ENCODE results near the gene PHKG1. TPM values are rescaled to one million over a fixed set of nuclear protein-coding genes. Genes with fewer than 3 reads are reported as not detected.
"Not testable (repeated sequence)": the region's sequence is repeated elsewhere in the genome, so short reads cannot be mapped to it uniquely, and the experiment has no call there.

The PHKG1 gene
- polyA plus RNA-seq, 1 donor (not counting 4 experiments of a cell fraction or from before 2014, with no cell fraction given): 0.25 TPM

- peak within 1 kb of the TSS; percentile 89 to 99 (median 95) for H3K4me3 ChIP-seq (ENCODE audit: control insufficient read depth in 2 of 3, extremely low read depth in 1 of 3, insufficient read depth in 2 of 3, low read depth in 1 of 3, low read length in 3 of 3)
- H3K4me2 ChIP-seq (ENCODE audit: control insufficient read depth, extremely low read depth, insufficient read depth, low read depth, low read length): peak within 1 kb of the TSS; percentile 91
- no peaks in the 10 kb centered on the region for H4K20me1 ChIP-seq (ENCODE audit: control insufficient read depth, extremely low read depth, insufficient read depth, low read length)
- DNase-seq (ENCODE audit: low read depth, low spot score) (peak; percentile 89), FAIRE-seq (peak; percentile 84)
- peaks cover 6% of the 10 kb centered on the region for H3K4me1 ChIP-seq (ENCODE audit: control insufficient read depth, extremely low read depth, insufficient read depth, low read length)
- peaks cover 27% of the 10 kb centered on the region for H3K79me2 ChIP-seq (ENCODE audit: control insufficient read depth, insufficient read depth, low read length)
- no peaks in the 10 kb centered on the region for H3K9me1 ChIP-seq (ENCODE audit: control insufficient read depth, extremely low read depth, insufficient read depth, low read length)
- TF ChIP-seq EZH2 (IDR thresholded peaks at IDR 0.05; ENCODE audit: low read length) (no peak), CTCF (optimal IDR thresholded peaks at IDR 0.05 in 1 of 3, IDR thresholded peaks at IDR 0.05 in 1 of 3, conservative IDR thresholded peaks at IDR 0.05 in 1 of 3; ENCODE audit: extremely low read depth in 1 of 3, insufficient read depth in 2 of 3, low read length in 3 of 3) (no peak)
- peak within 1 kb of the TSS; percentile 79 for H2AFZ ChIP-seq (ENCODE audit: control insufficient read depth, low read length)
- dilution Hi-C loops (cut with MboI; ENCODE audit: extremely low pct_ligation_motif_present, low sequenced_read_pairs): no loop called here
- H3K9me3 ChIP-seq (ENCODE audit: control insufficient read depth, low read depth, low read length): no peaks in the 10 kb centered on the region
- H3K36me3 ChIP-seq (ENCODE audit: control insufficient read depth in 2 of 2, extremely low read depth in 1 of 2, insufficient read depth in 2 of 2, low read length in 2 of 2): peaks cover 8 to 11% of the 10 kb centered on the region in 2 experiments
- H3K27ac ChIP-seq (ENCODE audit: control insufficient read depth, insufficient read depth, low read length): peak within 1 kb of the TSS; percentile 99
- H3K9ac ChIP-seq (ENCODE audit: control insufficient read depth, extremely low read depth, insufficient read depth, low read length): peak within 1 kb of the TSS; percentile 99
- H3K27me3 ChIP-seq (ENCODE audit: control insufficient read depth, extremely low read depth, insufficient read depth, low read length): no peaks in the 10 kb centered on the region
These were observed 13.6 kb upstream of the PHKG1 start, which contains the start of gene CHCHD2 for GRCh38 chr7:56106108-56107073. Gene CHCHD2 (minus strand): TSS chr7:56106476. CDS start chr7:56106413, 63 bp downstream.

- Histone ChIP-seq H3K4me2 (ENCODE audit: control insufficient read depth, extremely low read depth, insufficient read depth, low read depth, low read length) (peak overlapping the region; percentile 91), H3K4me3 (ENCODE audit: control insufficient read depth in 2 of 3, extremely low read depth in 1 of 3, insufficient read depth in 2 of 3, low read depth in 1 of 3, low read length in 3 of 3) (peak overlapping the region; percentile 89 to 99 (median 95)), H3K27me3 (ENCODE audit: control insufficient read depth, extremely low read depth, insufficient read depth, low read length) (no peaks in the 10 kb centered on the region), H3K4me1 (ENCODE audit: control insufficient read depth, extremely low read depth, insufficient read depth, low read length) (peaks cover 6% of the 10 kb centered on the region), H3K27ac (ENCODE audit: control insufficient read depth, insufficient read depth, low read length) (peak overlapping the region; percentile 99), H3K36me3 (ENCODE audit: control insufficient read depth in 2 of 2, extremely low read depth in 1 of 2, insufficient read depth in 2 of 2, low read length in 2 of 2) (peaks cover 16 to 18% of the 10 kb centered on the region in 2 experiments), H2AFZ (ENCODE audit: control insufficient read depth, low read length) (no peak overlapping the region), H4K20me1 (ENCODE audit: control insufficient read depth, extremely low read depth, insufficient read depth, low read length) (no peaks in the 10 kb centered on the region), H3K9ac (ENCODE audit: control insufficient read depth, extremely low read depth, insufficient read depth, low read length) (peak overlapping the region; percentile 99), H3K79me2 (ENCODE audit: control insufficient read depth, insufficient read depth, low read length) (peaks cover 27% of the 10 kb centered on the region), H3K9me1 (ENCODE audit: control insufficient read depth, extremely low read depth, insufficient read depth, low read length) (no peaks in the 10 kb centered on the region), H3K9me3 (ENCODE audit: control insufficient read depth, low read depth, low read length) (no peaks in the 10 kb centered on the region)
- dilution Hi-C loops (cut with MboI; ENCODE audit: extremely low pct_ligation_motif_present, low sequenced_read_pairs): no loop called here
- TF ChIP-seq EZH2 (IDR thresholded peaks at IDR 0.05; ENCODE audit: low read length): no peak
- no peak for TF ChIP-seq CTCF (optimal IDR thresholded peaks at IDR 0.05 in 1 of 3, IDR thresholded peaks at IDR 0.05 in 1 of 3, conservative IDR thresholded peaks at IDR 0.05 in 1 of 3; ENCODE audit: extremely low read depth in 1 of 3, insufficient read depth in 2 of 3, low read length in 3 of 3)
- no peak for FAIRE-seq
- DNase-seq (ENCODE audit: low read depth, low spot score): peak; percentile 40
These were observed 12.8 kb upstream of the PHKG1 start for GRCh38 chr7:56105508-56105907.

GRCh38 chr7:56104138-56104537 lies 11.4 kb upstream of the PHKG1 start:
- H4K20me1 ChIP-seq (ENCODE audit: control insufficient read depth, extremely low read depth, insufficient read depth, low read length); DNase-seq (ENCODE audit: low read depth, low spot score); H3K9me3 ChIP-seq (ENCODE audit: control insufficient read depth, low read depth, low read length); H3K4me2 ChIP-seq (ENCODE audit: control insufficient read depth, extremely low read depth, insufficient read depth, low read depth, low read length); FAIRE-seq; H3K9ac ChIP-seq (ENCODE audit: control insufficient read depth, extremely low read depth, insufficient read depth, low read length); H2AFZ ChIP-seq (ENCODE audit: control insufficient read depth, low read length); dilution Hi-C loops (cut with MboI; ENCODE audit: extremely low pct_ligation_motif_present, low sequenced_read_pairs); H3K4me3 ChIP-seq (ENCODE audit: control insufficient read depth in 2 of 3, extremely low read depth in 1 of 3, insufficient read depth in 2 of 3, low read depth in 1 of 3, low read length in 3 of 3); H3K9me1 ChIP-seq (ENCODE audit: control insufficient read depth, extremely low read depth, insufficient read depth, low read length); H3K4me1 ChIP-seq (ENCODE audit: control insufficient read depth, extremely low read depth, insufficient read depth, low read length); H3K27me3 ChIP-seq (ENCODE audit: control insufficient read depth, extremely low read depth, insufficient read depth, low read length); H3K27ac ChIP-seq (ENCODE audit: control insufficient read depth, insufficient read depth, low read length): not testable (repeated sequence)
- Histone ChIP-seq H3K36me3 (ENCODE audit: control insufficient read depth in 2 of 2, extremely low read depth in 1 of 2, insufficient read depth in 2 of 2, low read length in 2 of 2) (peaks cover 23 to 24% of the 10 kb centered on the region in 2 experiments), H3K79me2 (ENCODE audit: control insufficient read depth, insufficient read depth, low read length) (peaks cover 27% of the 10 kb centered on the region)
